Peyer's patch (tissue), 4 donors: Measurements from ENCODE around the gene NTN4.

ENCODE experiments used
- POLR2A ChIP-seq, 2 donors: fragments of 450-650 bp; IDR thresholded peaks; one replicate each; pipeline ENCODE4 v1.5.1; 2017; ENCODE audit warnings: antibody characterized with exemption in 2 of 2, mild to moderate bottlenecking in 2 of 2, moderate library complexity in 2 of 2
- TF ChIP-seq, protein P1 (sequence below), 6 experiments: fragments of 450-650 bp in 4 of 6; fragments of 200-600 bp in 2 of 6; sonication (generic) in 1 of 6; IDR thresholded peaks; one replicate each; pipeline ENCODE4 v1.5.1; 2017 to 2019; ENCODE audit warnings: antibody characterized with exemption in 6 of 6, mild to moderate bottlenecking in 3 of 6, moderate library complexity in 1 of 6

DNA sequence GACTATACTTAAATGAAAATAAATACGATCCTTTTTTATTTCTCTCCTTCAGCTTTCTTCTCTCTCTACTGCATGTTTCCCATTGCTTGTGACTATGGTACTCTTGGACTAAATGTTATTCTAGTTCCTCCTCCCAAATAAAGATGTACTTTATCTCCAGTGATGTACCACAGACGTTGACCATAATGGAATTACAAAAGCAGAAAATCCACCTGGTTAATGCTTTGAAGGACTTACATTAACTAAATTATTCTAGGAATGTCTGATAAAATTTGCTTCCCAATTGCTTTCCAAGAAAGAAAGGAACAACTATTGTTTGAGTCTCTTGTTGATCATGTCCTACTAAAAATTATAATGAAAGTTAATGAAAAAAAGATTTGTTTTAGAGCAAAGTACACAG, 71.8 kb downstream of the NTN4 start:
- TF ChIP-seq, protein P1, sequence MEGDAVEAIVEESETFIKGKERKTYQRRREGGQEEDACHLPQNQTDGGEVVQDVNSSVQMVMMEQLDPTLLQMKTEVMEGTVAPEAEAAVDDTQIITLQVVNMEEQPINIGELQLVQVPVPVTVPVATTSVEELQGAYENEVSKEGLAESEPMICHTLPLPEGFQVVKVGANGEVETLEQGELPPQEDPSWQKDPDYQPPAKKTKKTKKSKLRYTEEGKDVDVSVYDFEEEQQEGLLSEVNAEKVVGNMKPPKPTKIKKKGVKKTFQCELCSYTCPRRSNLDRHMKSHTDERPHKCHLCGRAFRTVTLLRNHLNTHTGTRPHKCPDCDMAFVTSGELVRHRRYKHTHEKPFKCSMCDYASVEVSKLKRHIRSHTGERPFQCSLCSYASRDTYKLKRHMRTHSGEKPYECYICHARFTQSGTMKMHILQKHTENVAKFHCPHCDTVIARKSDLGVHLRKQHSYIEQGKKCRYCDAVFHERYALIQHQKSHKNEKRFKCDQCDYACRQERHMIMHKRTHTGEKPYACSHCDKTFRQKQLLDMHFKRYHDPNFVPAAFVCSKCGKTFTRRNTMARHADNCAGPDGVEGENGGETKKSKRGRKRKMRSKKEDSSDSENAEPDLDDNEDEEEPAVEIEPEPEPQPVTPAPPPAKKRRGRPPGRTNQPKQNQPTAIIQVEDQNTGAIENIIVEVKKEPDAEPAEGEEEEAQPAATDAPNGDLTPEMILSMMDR (IDR thresholded peaks at IDR 0.05) = no peak
- TF ChIP-seq POLR2A (IDR thresholded peaks at IDR 0.05) = no peak
